Lung (tissue), 12 donors: ENCODE results near the gene COMMD1. TPM values are rescaled to one million over a fixed set of nuclear protein-coding genes. Genes with fewer than 3 reads are reported as not detected.
"Not testable (repeated sequence)": the region's sequence is repeated elsewhere in the genome, so short reads cannot be mapped to it uniquely, and the experiment has no call there.

Experiments used
- ATAC-seq: fragments of 200-7000 bp; cut with Tn5 transposase; one replicate; pipeline ENCODE4 v1.9.1; 2020; ENCODE audit warnings: moderate number of reproducible peaks; ENCODE audit not compliant: insufficient read depth, low FRiP score
- DNase-seq, 3 donors: peaks; one replicate each; pipeline ENCODE4 v3.0.0-alpha.2; 2013 to 2017
- H3K27ac ChIP-seq, 2 donors: one replicate each; pipeline ENCODE4 v1.5.1; 2013; ENCODE audit warnings: mild to moderate bottlenecking in 2 of 2, moderate library complexity in 2 of 2, control low read depth in 1 of 2, inconsistent platforms in 1 of 2, low read depth in 1 of 2, low read length in 1 of 2
- H3K27me3 ChIP-seq, 3 donors: one replicate each; pipeline ENCODE4 v1.5.1; 2013; ENCODE audit warnings: low read length in 2 of 3; ENCODE audit not compliant: control insufficient read depth in 3 of 3, insufficient read depth in 3 of 3
- H3K36me3 ChIP-seq, 4 donors: one replicate each; pipeline ENCODE4 v1.5.1; 2013; ENCODE audit warnings: low read length in 4 of 4, mild to moderate bottlenecking in 1 of 4, moderate library complexity in 1 of 4; ENCODE audit not compliant: control insufficient read depth in 4 of 4, insufficient read depth in 4 of 4
- H3K4me1 ChIP-seq, 5 donors: one replicate each; pipeline ENCODE4 v1.5.1; 2013; ENCODE audit warnings: low read length in 5 of 5, mild to moderate bottlenecking in 2 of 5, moderate library complexity in 1 of 5; ENCODE audit not compliant: control insufficient read depth in 5 of 5, insufficient read depth in 5 of 5
- H3K4me3 ChIP-seq: one replicate; pipeline ENCODE4 v1.5.1; 2013; ENCODE audit warnings: mild to moderate bottlenecking, control low read depth, moderate library complexity
- H3K9ac ChIP-seq, 2 donors: one replicate each; pipeline ENCODE4 v1.5.1; 2013; ENCODE audit warnings: low read length in 2 of 2, control low read depth in 1 of 2; ENCODE audit not compliant: insufficient read depth in 1 of 2
- H3K9me3 ChIP-seq, 4 donors: one replicate each; pipeline ENCODE4 v1.5.1; 2013; ENCODE audit warnings: low read length in 3 of 4, mild to moderate bottlenecking in 1 of 4, moderate library complexity in 1 of 4; ENCODE audit not compliant: control insufficient read depth in 4 of 4, insufficient read depth in 3 of 4
- WGBS, 2 donors: extraction: QIAGEN DNeasy Blood & Tissue Kit; methylation state at CpG; one replicate each; pipeline ENCODE4 v1.1.7; 2013; 5-methylcytosine and 5-hydroxymethylcytosine counted together
- polyA plus RNA-seq, 2 donors: library from polyadenylated mRNA; stranded (reverse); fragments of 200-250 nt; gene quantifications; one replicate each; pipeline ENCODE4 v1.2.1, GENCODE V29; 2013
- total RNA-seq, 2 donors: library from RNA; depleted of rRNA in 1 of 2; stranded (reverse); fragments of >200 nt in 1 of 2; gene quantifications; one replicate each; pipeline ENCODE4 v1.2.1, GENCODE V29; 2014 to 2021
- TF ChIP-seq, protein P1 (sequence below): IDR thresholded peaks from 2 replicates; pipeline ENCODE4 v1.5.1; 2012; ENCODE audit warnings: mild to moderate bottlenecking; ENCODE audit errors: control extremely low read depth, extremely low read depth
- donor health status: control.
- donor health status: control.
- donor health status: Bipolar disorder and iron deficiency.
- donor health status: healthy.
- donor health status: DM: yes; HTN: yes; CAD: no.

Gene COMMD1
- total and polyA plus RNA-seq, 4 donors, result 31.0 to 41.7 (median 35.2) TPM

DNA sequence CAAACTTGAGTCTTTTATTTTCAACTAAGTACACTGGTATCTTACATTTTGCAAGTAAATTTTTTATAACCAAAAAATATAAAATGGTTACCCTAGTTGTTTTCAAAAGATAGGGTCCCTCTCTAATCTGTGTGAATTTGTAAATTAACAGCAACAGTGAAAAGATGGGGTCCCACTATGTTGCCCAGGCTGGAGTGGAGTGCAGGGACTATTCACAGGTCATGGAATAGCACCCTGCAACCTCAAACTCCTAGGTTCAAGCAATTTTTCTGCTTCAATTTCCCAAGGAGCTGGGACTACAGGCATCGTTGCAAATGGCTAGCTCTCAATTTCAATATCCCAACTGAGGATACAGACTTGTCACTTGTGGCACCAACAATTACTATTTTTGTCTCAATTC, 29.1 kb upstream of the COMMD1 start:
- no peaks in the 10 kb centered on the region for H3K27me3 ChIP-seq
- TF ChIP-seq, protein P1, sequence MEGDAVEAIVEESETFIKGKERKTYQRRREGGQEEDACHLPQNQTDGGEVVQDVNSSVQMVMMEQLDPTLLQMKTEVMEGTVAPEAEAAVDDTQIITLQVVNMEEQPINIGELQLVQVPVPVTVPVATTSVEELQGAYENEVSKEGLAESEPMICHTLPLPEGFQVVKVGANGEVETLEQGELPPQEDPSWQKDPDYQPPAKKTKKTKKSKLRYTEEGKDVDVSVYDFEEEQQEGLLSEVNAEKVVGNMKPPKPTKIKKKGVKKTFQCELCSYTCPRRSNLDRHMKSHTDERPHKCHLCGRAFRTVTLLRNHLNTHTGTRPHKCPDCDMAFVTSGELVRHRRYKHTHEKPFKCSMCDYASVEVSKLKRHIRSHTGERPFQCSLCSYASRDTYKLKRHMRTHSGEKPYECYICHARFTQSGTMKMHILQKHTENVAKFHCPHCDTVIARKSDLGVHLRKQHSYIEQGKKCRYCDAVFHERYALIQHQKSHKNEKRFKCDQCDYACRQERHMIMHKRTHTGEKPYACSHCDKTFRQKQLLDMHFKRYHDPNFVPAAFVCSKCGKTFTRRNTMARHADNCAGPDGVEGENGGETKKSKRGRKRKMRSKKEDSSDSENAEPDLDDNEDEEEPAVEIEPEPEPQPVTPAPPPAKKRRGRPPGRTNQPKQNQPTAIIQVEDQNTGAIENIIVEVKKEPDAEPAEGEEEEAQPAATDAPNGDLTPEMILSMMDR, result no peak
- no peak overlapping the region for H3K9ac ChIP-seq
- DNase-seq, result no peak
- no peaks in the 10 kb centered on the region for H3K9me3 ChIP-seq
- H3K4me3 ChIP-seq, result no peak overlapping the region
- peaks cover 14 to 57% (median 47%) of the 10 kb centered on the region in 4 donors for H3K36me3 ChIP-seq
- no peak overlapping the region for H3K27ac ChIP-seq
- H3K4me1 ChIP-seq, result no peaks in the 10 kb centered on the region
- no peak for ATAC-seq
- 95 to 97% methylated on average over 1 of the region's 1 CpG for WGBS, 2 donors

DNA sequence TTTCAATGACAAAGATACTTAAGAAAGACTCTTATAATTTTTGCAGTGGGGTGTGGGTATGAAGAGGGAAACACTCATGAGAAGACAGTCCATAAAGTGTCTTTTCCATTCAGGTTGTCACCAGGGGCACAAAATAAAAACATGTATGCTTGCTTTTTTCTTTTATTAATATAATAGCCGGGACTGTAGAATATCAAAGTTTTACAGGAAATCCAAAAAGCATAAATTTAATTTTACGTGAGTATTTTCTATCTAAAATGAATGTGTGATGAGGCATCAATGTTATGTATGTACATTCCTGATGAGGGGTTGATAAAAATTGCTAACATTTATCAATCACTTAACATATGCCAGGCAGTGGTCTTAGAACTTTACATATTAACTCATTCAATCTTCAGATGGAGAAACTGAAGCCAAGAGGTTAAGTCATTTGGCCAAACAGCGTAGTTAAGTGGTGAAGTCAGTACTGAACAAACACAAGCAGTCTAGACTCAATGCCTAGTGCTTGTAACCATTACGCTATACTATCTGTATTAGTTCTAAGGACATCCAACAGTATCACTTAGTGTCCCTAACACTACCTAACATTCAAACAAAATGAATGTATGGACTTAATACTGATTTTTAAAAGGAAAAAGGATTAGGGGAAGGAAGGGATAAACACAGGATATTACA, 27.8 kb upstream of the COMMD1 start:
- Histone ChIP-seq H3K4me1 (no peaks in the 10 kb centered on the region), H3K9ac (no peak overlapping the region), H3K4me3 (no peak overlapping the region), H3K36me3 (peaks cover 17 to 59% (median 40%) of the 10 kb centered on the region in 4 donors), H3K27me3 (no peaks in the 10 kb centered on the region), H3K9me3 (no peaks in the 10 kb centered on the region), H3K27ac (no peak overlapping the region)
- ATAC-seq, result no peak
- no peak for DNase-seq
- TF ChIP-seq, protein P1, result no peak
- WGBS, 2 donors, result 92 to 95% methylated on average over 4 of the region's 4 CpGs

DNA sequence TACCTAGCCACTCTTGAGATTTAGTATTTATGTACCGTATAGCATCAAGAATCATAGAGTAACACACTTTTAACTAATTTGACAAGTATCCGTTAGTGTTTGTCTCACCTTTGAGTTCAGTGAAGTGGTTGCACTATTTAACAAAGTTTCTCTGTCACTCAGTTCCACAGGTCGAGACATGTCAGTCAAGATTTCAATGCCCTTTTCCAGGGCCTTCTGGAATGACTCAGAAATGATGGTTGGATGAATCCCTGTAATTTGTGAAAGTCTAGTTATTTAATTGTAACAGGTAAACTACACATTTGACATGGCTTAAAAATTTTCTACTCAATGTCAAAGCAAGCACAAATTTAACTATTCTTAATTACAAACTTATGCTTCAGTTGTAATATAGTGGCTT, 26.7 kb upstream of the COMMD1 start:
- Histone ChIP-seq H3K27me3 (no peaks in the 10 kb centered on the region), H3K4me3 (no peak overlapping the region), H3K4me1 (no peaks in the 10 kb centered on the region), H3K36me3 (peaks cover 21 to 57% (median 42%) of the 10 kb centered on the region in 4 donors), H3K9ac (no peak overlapping the region), H3K27ac (no peak overlapping the region), H3K9me3 (no peaks in the 10 kb centered on the region)
- TF ChIP-seq, protein P1, result no peak
- no peak for ATAC-seq
- DNase-seq, result no peak
- WGBS, 2 donors, result 90 to 95% methylated on average over 3 of the region's 3 CpGs

DNA sequence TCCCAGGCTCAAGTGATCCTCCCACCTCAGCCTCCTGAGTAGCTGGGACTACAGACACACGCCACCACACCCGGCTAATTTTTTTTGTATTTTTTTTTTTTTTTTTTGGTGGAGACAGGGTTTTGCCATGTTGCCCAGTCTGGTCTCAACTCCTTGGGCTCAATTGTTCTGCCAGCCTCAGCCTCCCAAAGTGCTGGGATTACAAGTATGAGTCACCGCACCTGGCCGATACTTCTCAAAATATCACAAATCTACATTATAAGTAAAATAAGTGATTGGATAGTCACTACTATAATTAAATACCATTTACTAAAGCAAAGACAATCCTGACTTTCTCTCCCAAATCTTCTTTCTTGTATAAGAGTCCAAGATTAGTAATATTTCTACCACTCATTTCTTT, 26.1 kb upstream of the COMMD1 start:
- not testable (repeated sequence) for ATAC-seq, H3K9me3 ChIP-seq, H3K4me3 ChIP-seq, H3K27me3 ChIP-seq, DNase-seq, H3K27ac ChIP-seq, H3K9ac ChIP-seq, H3K4me1 ChIP-seq
- 94% methylated on average over 4 of the region's 4 CpGs for WGBS, 2 donors
- H3K36me3 ChIP-seq, result peaks cover 23 to 51% (median 38%) of the 10 kb centered on the region in 4 donors
